OCI-LY3 (cell line): Measurements from ENCODE around the gene AP1S1.

Experiments used
- H2AFZ ChIP-seq: fragments of 200-600, 300-600 bp; shearing (Covaris generic); 2 replicates; pipeline ENCODE4 v1.6.0; 2014; ENCODE audit warnings: antibody characterized with exemption, low read depth, low read length
- H3K27ac ChIP-seq: fragments of 200-600, 300-600 bp; sonication (generic); 2 replicates; pipeline ENCODE4 v1.5.1; 2014; ENCODE audit warnings: mild to moderate bottlenecking, low read length, moderate library complexity, mixed read lengths
- H3K27me3 ChIP-seq: fragments of 200-600, 300-600 bp; sonication (generic); 2 replicates; pipeline ENCODE4 v1.6.1; 2014; ENCODE audit warnings: low read depth, low read length, mixed read lengths
- H3K36me3 ChIP-seq: fragments of 200-600, 300-600 bp; sonication (generic); replicated peaks from 2 replicates; pipeline ENCODE3; 2014; ENCODE audit warnings: low read depth, low read length, mixed read lengths
- H3K4me1 ChIP-seq: fragments of 300-600, 200-600 bp; sonication (generic); 2 replicates; pipeline ENCODE4 v1.6.1; 2014; ENCODE audit warnings: low read length, mixed read lengths
- H3K4me2 ChIP-seq: fragments of 200-600, 300-600 bp; sonication (generic); 2 replicates; pipeline ENCODE4 v1.6.1; 2014; ENCODE audit warnings: low read length, mixed read lengths
- H3K4me3 ChIP-seq: fragments of 300-600, 200-600 bp; sonication (generic); 2 replicates; pipeline ENCODE4 v1.5.1; 2014; ENCODE audit warnings: antibody characterized with exemption, mild to moderate bottlenecking, low read length, moderate library complexity
- H3K79me2 ChIP-seq: fragments of 300-600, 200-600 bp; shearing (Covaris generic); 2 replicates; pipeline ENCODE4 v1.6.1; 2014; ENCODE audit warnings: mild to moderate bottlenecking, low read length, mixed read lengths
- H3K9ac ChIP-seq: fragments of 300-600, 200-600 bp; shearing (Covaris generic); 2 replicates; pipeline ENCODE4 v1.6.0; 2014; ENCODE audit warnings: mild to moderate bottlenecking, low read length, moderate library complexity
- H3K9me3 ChIP-seq: fragments of 200-600, 300-600 bp; shearing (Covaris generic); 2 replicates; pipeline ENCODE4 v1.6.1; 2014; ENCODE audit warnings: low read length, mixed read lengths; ENCODE audit not compliant: insufficient read depth
- H4K20me1 ChIP-seq: fragments of 200-600, 300-600 bp; sonication (generic); 2 replicates; pipeline ENCODE4 v1.6.1; 2016; ENCODE audit warnings: low read length, mixed read lengths; ENCODE audit not compliant: insufficient read depth
- CTCF ChIP-seq: fragments of 200-600, 300-600 bp; sonication (generic); IDR thresholded peaks from 2 replicates; pipeline ENCODE4 v1.5.1; 2014; ENCODE audit warnings: antibody characterized with exemption, low read length, low read depth
- EZH2phosphoT487 ChIP-seq: fragments of 200-600 bp; shearing (Covaris generic); IDR thresholded peaks from 2 replicates; pipeline ENCODE4 v1.6.1; 2018; ENCODE audit warnings: antibody characterized with exemption, mixed run types, low read depth

The AP1S1 gene

GRCh38 chr7:101172854-101173751, 18.8 kb downstream of the AP1S1 start:
- Histone ChIP-seq H3K9me3 (no peaks in the 10 kb centered on the region), H3K36me3 (no peaks in the 10 kb centered on the region), H2AFZ (no peak overlapping the region), H3K4me3 (no peak overlapping the region), H3K4me2 (no peak overlapping the region), H3K79me2 (no peaks in the 10 kb centered on the region), H3K9ac (no peak overlapping the region), H3K27ac (no peak overlapping the region), H3K4me1 (peaks cover 18% of the 10 kb centered on the region), H3K27me3 (peaks cover 32% of the 10 kb centered on the region), H4K20me1 (no peaks in the 10 kb centered on the region)
- TF ChIP-seq CTCF = no peak
- TF ChIP-seq EZH2phosphoT487 = no peak

GRCh38 chr7:101173752-101174244, 19.5 kb downstream of the AP1S1 start:
- H3K9ac ChIP-seq = no peak overlapping the region
- peaks cover 25% of the 10 kb centered on the region for H3K27me3 ChIP-seq
- no peak overlapping the region for H3K4me3 ChIP-seq

GRCh38 chr7:101174322-101174854, 20.1 kb downstream of the AP1S1 start:
- H3K36me3 ChIP-seq = no peaks in the 10 kb centered on the region
- no peaks in the 10 kb centered on the region for H3K9me3 ChIP-seq
- peaks cover 21% of the 10 kb centered on the region for H3K27me3 ChIP-seq
- H3K27ac ChIP-seq = no peak overlapping the region
- no peak overlapping the region for H2AFZ ChIP-seq
- TF ChIP-seq EZH2phosphoT487 (no peak), CTCF (no peak)
- H3K9ac ChIP-seq = no peak overlapping the region
- H4K20me1 ChIP-seq = no peaks in the 10 kb centered on the region
- H3K79me2 ChIP-seq = no peaks in the 10 kb centered on the region
- peaks cover 9% of the 10 kb centered on the region for H3K4me1 ChIP-seq
- no peak overlapping the region for H3K4me2 ChIP-seq
- no peak overlapping the region for H3K4me3 ChIP-seq

More at GRCh38 chr7:101173752-101174244, 19.5 kb downstream of the AP1S1 start:
- Histone ChIP-seq H2AFZ (no peak overlapping the region), H3K9me3 (no peaks in the 10 kb centered on the region), H3K4me1 (peaks cover 15% of the 10 kb centered on the region), H3K27ac (no peak overlapping the region), H3K4me2 (no peak overlapping the region), H3K79me2 (no peaks in the 10 kb centered on the region), H4K20me1 (no peaks in the 10 kb centered on the region), H3K36me3 (no peaks in the 10 kb centered on the region)
- no peak for TF ChIP-seq CTCF
- no peak for TF ChIP-seq EZH2phosphoT487

GRCh38 chr7:101175664-101176063, 21.4 kb downstream of the AP1S1 start:
- H2AFZ ChIP-seq = no peak overlapping the region
- H3K27me3 ChIP-seq = peaks cover 13% of the 10 kb centered on the region
- no peak overlapping the region for H3K4me3 ChIP-seq
- no peak overlapping the region for H3K4me2 ChIP-seq
- no peaks in the 10 kb centered on the region for H4K20me1 ChIP-seq
- no peaks in the 10 kb centered on the region for H3K36me3 ChIP-seq
- no peak overlapping the region for H3K27ac ChIP-seq
- no peaks in the 10 kb centered on the region for H3K79me2 ChIP-seq
- H3K4me1 ChIP-seq = no peaks in the 10 kb centered on the region
- TF ChIP-seq EZH2phosphoT487 = no peak
- no peak for TF ChIP-seq CTCF
- H3K9me3 ChIP-seq = no peaks in the 10 kb centered on the region
- H3K9ac ChIP-seq = no peak overlapping the region
